H1 (cell line): ENCODE results near the gene ACSL4. TPM values are rescaled to one million over a fixed set of nuclear protein-coding genes. Genes with fewer than 3 reads are reported as not detected.

Experiments used
- CTCF ChIA-PET: fragments of 300-600 bp; sonication (Branson Sonifier 250); formaldehyde crosslinking; loops from one replicate; lab custom pipeline; 2021; ENCODE audit not compliant: partially characterized antibody; lab: Charles Lee
- POLR2A ChIA-PET: fragments of 300-600 bp; sonication (Branson Sonifier 250); formaldehyde crosslinking; loops from one replicate; lab custom pipeline; 2021; ENCODE audit warnings: inconsistent platforms; ENCODE audit not compliant: partially characterized antibody; lab: Charles Lee
- DNase-seq, 2 experiments: peaks; one replicate each; pipeline versions ENCODE4 v3.0.0 to v3.0.0-alpha.2; 2010 to 2022; ENCODE audit warnings: low spot score in 2 of 2, low read depth in 1 of 2, mixed read lengths in 1 of 2
- FAIRE-seq: peaks from 2 replicates; lab custom pipeline; 2011; peaks lifted over from hg19 to GRCh38; lab: Jason Lieb, UNC
- H2AFZ ChIP-seq: 2 replicates; pipeline ENCODE4 v1.8.1; 2012; ENCODE audit warnings: low read length, inconsistent platforms
- H2AK5ac ChIP-seq: 2 replicates; pipeline ENCODE4 v1.6.1; 2013; ENCODE audit warnings: low read depth, low read length
- H2BK120ac ChIP-seq: replicated peaks from 2 replicates; pipeline ENCODE3; 2013; ENCODE audit warnings: low read depth, low read length, inconsistent platforms
- H2BK12ac ChIP-seq: 2 replicates; pipeline ENCODE4 v1.6.1; 2013; ENCODE audit warnings: low read depth, low read length
- H2BK15ac ChIP-seq: 2 replicates; pipeline ENCODE4 v1.6.1; 2013; ENCODE audit warnings: low read length
- H2BK20ac ChIP-seq: 2 replicates; pipeline ENCODE4 v1.6.1; 2013; ENCODE audit warnings: low read length
- H2BK5ac ChIP-seq: 2 replicates; pipeline ENCODE4 v1.6.1; 2013; ENCODE audit warnings: low read depth, low read length
- H3K14ac ChIP-seq: 2 replicates; pipeline ENCODE4 v1.6.1; 2013; ENCODE audit warnings: inconsistent platforms; ENCODE audit not compliant: insufficient read length
- H3K18ac ChIP-seq: 2 replicates; pipeline ENCODE4 v1.6.1; 2013; ENCODE audit warnings: low read length; ENCODE audit errors: extremely low read depth
- H3K23ac ChIP-seq: 2 replicates; pipeline ENCODE4 v1.6.1; 2013; ENCODE audit warnings: inconsistent platforms; ENCODE audit not compliant: insufficient read length
- H3K23me2 ChIP-seq: 2 replicates; pipeline ENCODE4 v1.6.1; 2013; ENCODE audit warnings: low read depth, low read length
- H3K27ac ChIP-seq: 2 replicates; pipeline ENCODE4 v1.6.1; 2011; ENCODE audit warnings: low read depth, low read length, inconsistent platforms
- H3K27me3 ChIP-seq, 4 experiments: replicated peaks in 1 of 4; 1 replicate in 1 of 4; 2 replicates in 3 of 4; pipeline versions ENCODE4 v1.6.1 to v1.8.1; 2011 to 2013; ENCODE audit warnings: low read length in 3 of 4, mild to moderate bottlenecking in 3 of 4, inconsistent platforms in 2 of 4, mixed read lengths in 2 of 4, moderate library complexity in 1 of 4; ENCODE audit not compliant: control insufficient read depth in 3 of 4, insufficient read depth in 3 of 4; ENCODE audit errors: extremely low read depth in 1 of 4
- H3K36me3 ChIP-seq, 4 experiments: 2 replicates each; pipeline versions ENCODE4 v1.6.1 to v1.8.1; 2011 to 2013; ENCODE audit warnings: mild to moderate bottlenecking in 4 of 4, low read length in 3 of 4, moderate library complexity in 2 of 4, control low read depth in 1 of 4, inconsistent platforms in 1 of 4; ENCODE audit not compliant: insufficient read depth in 4 of 4, control insufficient read depth in 2 of 4
- H3K4ac ChIP-seq: replicated peaks from 2 replicates; pipeline ENCODE3; 2013; ENCODE audit warnings: low read length, low read depth, mixed read lengths, inconsistent platforms; ENCODE audit not compliant: insufficient read length
- H3K4me1 ChIP-seq, 4 experiments: replicated peaks in 1 of 4; 1 replicate in 1 of 4; 2 replicates in 3 of 4; pipeline versions ENCODE4 v1.6.1 to v1.8.1; 2011 to 2013; ENCODE audit warnings: low read length in 3 of 4, inconsistent platforms in 2 of 4, mixed read lengths in 1 of 4; ENCODE audit not compliant: insufficient read depth in 4 of 4, control insufficient read depth in 3 of 4
- H3K4me2 ChIP-seq, 2 experiments: 2 replicates each; pipeline versions ENCODE4 v1.6.1 to v1.8.1; 2011 to 2013; ENCODE audit warnings: low read depth in 2 of 2, low read length in 2 of 2, control low read depth in 1 of 2, inconsistent platforms in 1 of 2, mild to moderate bottlenecking in 1 of 2; ENCODE audit not compliant: insufficient read depth in 1 of 2
- H3K4me3 ChIP-seq, 4 experiments: fragments of 200-600, 300-600 bp in 1 of 4; sonication (generic), shearing (Covaris generic), sonication (Bioruptor Twin) in 1 of 4; 2 replicates each; pipeline versions ENCODE4 v1.5.1 to v1.8.1; 2011 to 2016; ENCODE audit warnings: low read length in 4 of 4, low read depth in 3 of 4, control low read depth in 2 of 4, inconsistent platforms in 2 of 4, mild to moderate bottlenecking in 2 of 4, mixed read lengths in 1 of 4, moderate library complexity in 1 of 4; ENCODE audit not compliant: insufficient read depth in 2 of 4; ENCODE audit errors: extremely low read depth in 1 of 4
- H3K56ac ChIP-seq: replicated peaks from 2 replicates; pipeline ENCODE3; 2013; ENCODE audit warnings: low read depth, mild to moderate bottlenecking, mixed read lengths, low read length, inconsistent platforms; ENCODE audit not compliant: insufficient read length
- H3K79me1 ChIP-seq: 2 replicates; pipeline ENCODE4 v1.6.1; 2013; ENCODE audit warnings: low read depth, low read length, control low read depth
- H3K79me2 ChIP-seq, 2 experiments: 2 replicates each; pipeline versions ENCODE4 v1.6.1 to v1.8.1; 2012 to 2013; ENCODE audit warnings: low read length in 2 of 2, mild to moderate bottlenecking in 2 of 2, inconsistent platforms in 1 of 2; ENCODE audit not compliant: insufficient read depth in 2 of 2, control insufficient read depth in 1 of 2
- H3K9ac ChIP-seq, 4 experiments: replicated peaks in 1 of 4; 1 replicate in 1 of 4; 2 replicates in 3 of 4; pipeline versions ENCODE4 v1.6.1 to v1.8.1; 2011 to 2013; ENCODE audit warnings: low read depth in 3 of 4, low read length in 3 of 4, control low read depth in 2 of 4, mild to moderate bottlenecking in 2 of 4, moderate library complexity in 2 of 4, inconsistent platforms in 1 of 4; ENCODE audit errors: extremely low read depth in 1 of 4
- H3K9me3 ChIP-seq, 2 experiments: 2 replicates each; pipeline versions ENCODE4 v1.6.1 to v1.8.1; 2012 to 2013; ENCODE audit warnings: mild to moderate bottlenecking in 2 of 2, moderate library complexity in 2 of 2, control low read depth in 1 of 2, inconsistent platforms in 1 of 2, low read depth in 1 of 2, low read length in 1 of 2, mixed read lengths in 1 of 2; ENCODE audit not compliant: insufficient read depth in 2 of 2
- H4K20me1 ChIP-seq, 2 experiments: replicated peaks in 1 of 2; 2 replicates each; pipeline versions ENCODE3 to v1.8.1; 2011 to 2013; ENCODE audit warnings: inconsistent platforms in 2 of 2, low read length in 2 of 2, mild to moderate bottlenecking in 1 of 2; ENCODE audit not compliant: insufficient read depth in 2 of 2, control insufficient read depth in 1 of 2
- H4K5ac ChIP-seq: 2 replicates; pipeline ENCODE4 v1.6.1; 2013; ENCODE audit warnings: low read length, low read depth, mixed read lengths, inconsistent platforms; ENCODE audit not compliant: insufficient read length
- H4K8ac ChIP-seq: 2 replicates; pipeline ENCODE4 v1.8.0; 2013; ENCODE audit warnings: mild to moderate bottlenecking, moderate library complexity, low read length, inconsistent platforms; ENCODE audit not compliant: insufficient read depth; ENCODE audit errors: extremely low read depth
- H4K91ac ChIP-seq: replicated peaks from 2 replicates; pipeline ENCODE3; 2013; ENCODE audit warnings: low read length, mixed read lengths, inconsistent platforms; ENCODE audit not compliant: insufficient read length
- CTCF ChIP-seq, 3 experiments: IDR thresholded peaks; 1 replicate in 2 of 3; 2 replicates in 1 of 3; pipeline versions ENCODE4 v1.5.1 to v1.6.1; 2011; ENCODE audit warnings: low read length in 3 of 3, mild to moderate bottlenecking in 3 of 3, inconsistent platforms in 2 of 3, low read depth in 1 of 3, moderate library complexity in 1 of 3; ENCODE audit not compliant: insufficient read depth in 1 of 3; ENCODE audit errors: control extremely low read depth in 1 of 3
- EZH2 ChIP-seq: fragments of 200-600 bp; sonication (generic); IDR thresholded peaks from 2 replicates; pipeline ENCODE4 v1.7.1; 2012; ENCODE audit warnings: low read depth, mild to moderate bottlenecking, moderate library complexity, low read length, inconsistent platforms; ENCODE audit not compliant: severe bottlenecking
- GABPA ChIP-seq: IDR thresholded peaks from 2 replicates; pipeline ENCODE4 v1.6.1; 2011; ENCODE audit warnings: mild to moderate bottlenecking, low read length, moderate library complexity, borderline replicate concordance; ENCODE audit not compliant: insufficient read depth
- HDAC2 ChIP-seq, 2 experiments: fragments of 300-600 bp in 1 of 2; sonication (generic) in 1 of 2; IDR thresholded peaks; 2 replicates each; pipeline ENCODE4 v1.6.1; 2011 to 2012; ENCODE audit warnings: low read depth in 2 of 2, low read length in 2 of 2, mild to moderate bottlenecking in 2 of 2, moderate library complexity in 2 of 2, borderline replicate concordance in 1 of 2, inconsistent platforms in 1 of 2
- KDM1A ChIP-seq: fragments of 200-600, 300-600 bp; sonication (generic); IDR thresholded peaks from 2 replicates; pipeline ENCODE4 v1.7.1; 2016; ENCODE audit warnings: mild to moderate bottlenecking, low read length, borderline replicate concordance
- NANOG ChIP-seq: IDR thresholded peaks from 2 replicates; pipeline ENCODE4 v1.6.1; 2011; ENCODE audit warnings: low read length, low read depth, mild to moderate bottlenecking, inconsistent platforms; ENCODE audit not compliant: insufficient read depth, poor library complexity, severe bottlenecking
- POLR2A ChIP-seq, 2 experiments: IDR thresholded peaks; 1 replicate in 1 of 2; 2 replicates in 1 of 2; pipeline ENCODE4 v1.6.1; 2011; ENCODE audit warnings: low read depth in 2 of 2, low read length in 2 of 2, mild to moderate bottlenecking in 2 of 2; ENCODE audit errors: control extremely low read depth in 1 of 2
- SUZ12 ChIP-seq: fragments of 200-600 bp; sonication (generic); IDR thresholded peaks from 2 replicates; pipeline ENCODE4 v1.6.1; 2012; ENCODE audit warnings: mild to moderate bottlenecking, inconsistent platforms, low read length, moderate library complexity, mixed read lengths
- TBP ChIP-seq: IDR thresholded peaks from 2 replicates; pipeline ENCODE4 v1.6.1; 2011; ENCODE audit warnings: low read depth, low read length, improper control_type of control experiment
- TEAD4 ChIP-seq: IDR thresholded peaks from 2 replicates; pipeline ENCODE4 v1.6.1; 2012; ENCODE audit warnings: low read depth, low read length, inconsistent platforms, mixed read lengths
- WGBS, 2 experiments: shearing (Covaris generic) in 1 of 2; methylation state at CpG; one replicate each; pipeline versions ENCODE4 v1.1.6 to v1.1.7; 2013 to 2015; ENCODE audit warnings: low lambda C conversion rate in 2 of 2, mixed read lengths in 2 of 2, inconsistent platforms in 1 of 2, low coverage in 1 of 2, missing lambda C conversion rate in 1 of 2; ENCODE audit not compliant: insufficient replicate concordance in 2 of 2, insufficient coverage in 1 of 2, insufficient read length in 1 of 2; ENCODE audit errors: extremely low coverage in 1 of 2, missing lambda C conversion rate in 1 of 2; 5-methylcytosine and 5-hydroxymethylcytosine counted together
- polyA plus RNA-seq, 7 experiments: library from polyadenylated mRNA; depleted of rRNA in 3 of 7; stranded (reverse) in 5 of 7; unstranded in 2 of 7; fragments of >200 nt in 5 of 7; fragments of 200-250 nt in 2 of 7; gene quantifications; 1 replicate in 5 of 7; 2 replicates in 1 of 7; 4 replicates in 1 of 7; pipeline versions ENCODE4 v1.2.1 to v1.2.3, GENCODE V29; 2011 to 2013; ENCODE audit warnings: missing spikeins in 2 of 7, mixed read lengths in 2 of 7
- total RNA-seq: library from RNA; stranded (reverse); fragmentation: NEBNext Ultra II Directional; extraction: Animal tissue kit (Norgen Biotek cat#: 25700); gene quantifications from 2 replicates; pipeline ENCODE4 v1.2.1, GENCODE V29; 2021

The ACSL4 gene
- total and polyA plus RNA-seq, 2 of the 8 experiments (the other 6 are each of a cell fraction or from before 2014, with no cell fraction given) = 11.3 to 47.0 TPM

- H3K27me3 ChIP-seq = no peaks in the 10 kb centered on the region
- DNase-seq = no peak
- H2BK20ac ChIP-seq = no peak overlapping the region
- H3K9me3 ChIP-seq = no peaks in the 10 kb centered on the region
- H3K4me3 ChIP-seq = no peak overlapping the region
- no peak overlapping the region for H4K91ac ChIP-seq
- no peak overlapping the region for H2BK15ac ChIP-seq
- no peaks in the 10 kb centered on the region for H3K79me2 ChIP-seq
- H2AFZ ChIP-seq = peak overlapping the region; percentile 53; the same call in 1 of the 2 replicates
- no peak overlapping the region for H2AK5ac ChIP-seq
- ChIA-PET CTCF (no interaction called here), POLR2A (interaction anchor here (0.9 kb wide), 1 partner anchor 41 kb away, joined by 3 read pairs; no protein-coding TSS in a partner anchor)
- no peak overlapping the region for H2BK12ac ChIP-seq
- no peaks in the 10 kb centered on the region for H3K36me3 ChIP-seq
- no peaks in the 10 kb centered on the region for H4K20me1 ChIP-seq
- FAIRE-seq = no peak
- H3K56ac ChIP-seq = no peak overlapping the region
- no peak overlapping the region for H4K8ac ChIP-seq
- H3K4me2 ChIP-seq = no peak overlapping the region
- no peak overlapping the region for H3K14ac ChIP-seq
- no peak overlapping the region for H3K23ac ChIP-seq
- H3K18ac ChIP-seq = no peak overlapping the region
- H3K4me1 ChIP-seq = no peaks in the 10 kb centered on the region; a peak in 1 of 7 replicates
- H3K79me1 ChIP-seq = no peaks in the 10 kb centered on the region
- no peak overlapping the region for H3K27ac ChIP-seq
- WGBS, 2 experiments = 87% methylated on average over 5 of the region's 5 CpGs; no CpG with 5 or more reads in 1 of the 2 experiments
- no peak overlapping the region for H2BK5ac ChIP-seq
- H4K5ac ChIP-seq = no peak overlapping the region
- H3K23me2 ChIP-seq = no peaks in the 10 kb centered on the region
- no peak overlapping the region for H3K4ac ChIP-seq
- no peak overlapping the region for H2BK120ac ChIP-seq
- no peak overlapping the region for H3K9ac ChIP-seq
- TF ChIP-seq GABPA = no peak
- no peak for TF ChIP-seq CTCF (IDR thresholded peaks at IDR 0.05; ENCODE audit: control extremely low read depth in 1 of 3, insufficient read depth in 1 of 3, low read depth in 1 of 3, low read length in 3 of 3)
- no peak for TF ChIP-seq KDM1A
- TF ChIP-seq EZH2 = no peak
- no peak for TF ChIP-seq HDAC2 (IDR thresholded peaks at IDR 0.05; ENCODE audit: borderline replicate concordance in 1 of 2, low read depth in 2 of 2, low read length in 2 of 2)
- TF ChIP-seq TEAD4 = no peak
- TF ChIP-seq SUZ12 = no peak
- no peak for TF ChIP-seq POLR2A (IDR thresholded peaks at IDR 0.05; ENCODE audit: control extremely low read depth in 1 of 2, low read depth in 2 of 2, low read length in 2 of 2)
- no peak for TF ChIP-seq TBP
- no peak for TF ChIP-seq NANOG
Measured at GRCh38 chrX:109760209-109760921, 27.3 kb upstream of the ACSL4 start.
